HG03439 (cell line): ENCODE measurements around the gene FRMD3.

Experiments used
- ATAC-seq: cut with Tn5 transposase; IDR thresholded peaks from one replicate; pipeline ENCODE4 v1.9.1; 2021; ENCODE audit warnings: mild to moderate bottlenecking, moderate library complexity; ENCODE audit not compliant: unreplicated experiment

FRMD3 gene

DNA sequence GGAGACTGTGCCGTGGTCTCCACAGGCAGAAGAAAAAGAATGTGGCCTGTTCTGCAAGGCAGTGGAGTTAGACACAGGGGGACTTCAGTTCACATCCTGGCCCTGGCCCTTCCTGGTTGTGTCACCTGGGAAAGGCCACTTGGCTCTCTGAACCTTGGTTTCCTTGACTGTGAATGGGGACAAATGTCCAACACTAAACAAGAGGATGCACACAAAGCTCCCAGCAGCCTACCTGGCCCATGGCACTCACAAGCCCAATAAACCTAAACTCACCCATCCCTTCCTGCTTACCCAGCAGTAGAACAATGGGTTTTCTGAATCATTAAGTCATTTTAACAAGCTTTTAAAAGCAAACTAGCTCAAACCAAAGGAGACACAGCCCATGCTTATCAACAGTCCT lies 103.9 kb downstream of the FRMD3 start:
- ATAC-seq = no peak

- no peak for ATAC-seq
Measured at GRCh38 chr9:83433846-83434245, 104.4 kb downstream of the FRMD3 start.

- no peak for ATAC-seq
Measured at GRCh38 chr9:83432877-83433550, 105.2 kb downstream of the FRMD3 start.

DNA sequence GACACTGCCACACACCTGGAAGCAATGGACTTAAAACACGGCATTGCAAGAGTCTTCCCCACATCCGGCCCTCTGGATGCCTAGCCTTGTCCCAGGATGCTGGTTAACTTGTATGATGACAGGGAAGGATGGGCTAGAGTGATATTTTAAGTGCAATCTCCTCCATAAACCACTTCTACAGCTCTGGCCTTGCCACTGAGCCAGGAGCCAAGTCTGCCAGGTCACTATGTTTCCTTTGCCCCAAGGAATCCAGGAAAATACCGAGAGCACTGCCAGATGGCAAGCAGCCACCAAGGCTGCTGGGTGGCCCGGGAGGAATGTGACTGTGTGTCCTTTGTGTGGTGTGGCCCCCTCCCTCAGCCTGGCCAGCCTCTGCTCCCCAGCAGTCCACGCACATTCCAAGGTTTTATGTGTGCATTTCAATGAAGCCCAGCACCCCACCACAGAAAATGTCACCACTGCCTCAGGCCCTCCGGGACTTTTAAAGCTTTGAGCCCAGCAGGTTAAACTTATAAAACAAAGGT lies 106.0 kb downstream of the FRMD3 start:
- ATAC-seq = no peak

DNA sequence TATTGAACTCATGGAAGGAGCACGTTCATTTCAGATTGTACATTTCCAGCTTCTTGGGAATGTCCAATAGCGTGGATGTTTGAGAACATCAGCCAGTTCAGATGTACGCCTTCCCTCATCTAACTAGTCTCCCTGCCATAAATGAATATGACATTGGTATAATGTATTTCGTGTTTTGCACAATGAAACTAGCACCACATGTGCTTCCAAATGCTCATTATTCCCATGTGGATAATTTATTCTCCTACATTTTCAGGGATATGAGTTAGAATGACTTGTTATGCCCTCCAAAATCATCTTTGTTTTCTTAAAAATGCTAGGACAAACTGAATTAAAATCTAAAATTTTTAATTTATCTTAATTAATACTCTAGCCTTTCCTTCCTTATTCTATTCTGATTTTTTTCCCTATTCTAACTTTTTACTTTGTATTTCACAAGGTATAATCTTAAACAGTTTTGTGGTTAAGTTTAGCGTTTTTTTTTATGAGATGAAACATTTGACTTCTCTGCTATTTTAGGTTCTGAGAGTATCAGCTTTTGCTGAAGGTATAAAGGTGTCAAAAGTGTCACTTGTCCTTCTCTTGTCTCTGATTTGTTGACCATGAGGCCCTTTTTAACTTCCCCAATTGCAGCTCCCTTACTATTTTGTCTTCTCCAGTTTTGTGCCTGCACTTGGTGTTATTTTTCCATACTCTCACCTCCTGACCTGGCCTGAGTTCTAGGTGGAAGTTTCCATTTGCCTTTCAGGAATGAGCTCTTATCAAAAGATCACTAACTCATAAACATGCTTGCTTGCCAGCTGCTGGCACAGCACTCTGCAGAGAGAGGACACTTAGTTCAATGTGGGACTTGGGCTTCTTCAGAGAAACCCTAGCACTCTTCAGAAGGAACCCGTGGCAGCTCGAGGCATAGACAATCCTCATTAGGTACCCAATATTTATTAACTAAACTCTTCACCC lies 106.8 kb downstream of the FRMD3 start:
- no peak for ATAC-seq

DNA sequence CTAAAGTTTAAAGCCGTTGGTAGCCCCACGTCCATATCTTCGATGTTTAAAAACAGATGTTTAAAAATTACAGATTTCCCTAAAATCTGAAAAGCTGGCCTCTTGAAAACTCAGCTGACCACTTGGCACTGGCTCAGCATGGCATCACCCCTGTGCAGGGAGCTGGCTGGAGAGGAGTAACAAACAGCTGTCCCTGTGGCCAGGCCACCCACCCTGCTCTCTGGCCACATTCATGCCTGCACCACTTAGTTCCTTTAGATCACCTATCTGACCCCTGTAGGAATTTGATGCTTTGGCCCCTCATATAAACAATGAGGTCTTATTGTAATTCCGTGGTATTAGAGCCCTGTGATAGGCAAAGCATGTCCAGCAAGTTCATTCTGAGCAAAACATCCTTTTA lies 107.5 kb downstream of the FRMD3 start:
- no peak for ATAC-seq

GRCh38 chr9:83429229-83429628 lies 109.0 kb downstream of the FRMD3 start:
- no peak for ATAC-seq

GRCh38 chr9:83425240-83425639 lies 113.0 kb downstream of the FRMD3 start:
- no peak for ATAC-seq

DNA sequence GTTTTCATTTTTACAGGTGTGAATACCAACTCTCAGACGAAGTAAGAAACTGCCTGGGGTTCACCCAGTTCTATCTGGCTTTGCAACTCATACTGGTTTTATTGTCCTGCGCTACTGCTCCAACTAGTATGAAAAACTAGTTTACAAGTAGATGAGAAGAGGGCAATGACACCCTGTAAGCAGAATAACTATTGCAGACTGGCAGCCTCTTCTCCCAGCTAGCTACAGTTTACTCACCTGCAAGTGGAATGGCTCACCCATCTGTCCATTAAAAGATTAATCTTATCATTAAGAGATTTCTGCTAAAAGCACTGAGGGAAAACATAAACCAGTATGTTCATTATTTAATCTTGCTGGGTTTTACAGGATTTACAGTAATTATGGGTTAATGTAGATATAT lies 113.4 kb downstream of the FRMD3 start:
- ATAC-seq = no peak

- no peak for ATAC-seq
Measured at GRCh38 chr9:83423815-83424707, 114.1 kb downstream of the FRMD3 start.

- no peak for ATAC-seq
Measured at GRCh38 chr9:83422527-83422926, 115.7 kb downstream of the FRMD3 start.

GRCh38 chr9:83420486-83420885 lies 117.7 kb downstream of the FRMD3 start:
- no peak for ATAC-seq

DNA sequence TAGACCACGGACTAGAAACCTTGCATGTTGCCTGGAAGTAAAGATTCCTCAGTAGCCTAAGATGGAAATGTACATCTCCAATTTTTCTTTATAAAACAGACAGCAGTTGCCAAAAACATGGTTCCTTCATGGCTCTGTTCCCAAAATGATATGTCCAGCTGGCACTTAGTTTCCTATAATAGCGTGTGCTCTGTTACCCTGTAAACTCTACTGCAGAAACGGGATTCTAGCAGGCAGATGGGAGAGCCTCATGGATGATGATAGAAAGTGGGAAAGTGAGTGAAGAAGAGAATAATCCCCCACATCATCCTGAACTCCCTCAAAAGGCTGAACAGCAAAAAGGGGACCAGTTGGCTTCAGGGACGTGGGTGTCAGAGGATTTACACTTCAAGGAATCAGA lies 118.2 kb downstream of the FRMD3 start:
- ATAC-seq = no peak

- ATAC-seq = no peak
Measured at GRCh38 chr9:83418283-83418682, 119.9 kb downstream of the FRMD3 start.

GRCh38 chr9:83413367-83413766 lies 124.8 kb downstream of the FRMD3 start:
- ATAC-seq = no peak

- no peak for ATAC-seq
Measured at GRCh38 chr9:83410701-83411100, 127.5 kb downstream of the FRMD3 start.

DNA sequence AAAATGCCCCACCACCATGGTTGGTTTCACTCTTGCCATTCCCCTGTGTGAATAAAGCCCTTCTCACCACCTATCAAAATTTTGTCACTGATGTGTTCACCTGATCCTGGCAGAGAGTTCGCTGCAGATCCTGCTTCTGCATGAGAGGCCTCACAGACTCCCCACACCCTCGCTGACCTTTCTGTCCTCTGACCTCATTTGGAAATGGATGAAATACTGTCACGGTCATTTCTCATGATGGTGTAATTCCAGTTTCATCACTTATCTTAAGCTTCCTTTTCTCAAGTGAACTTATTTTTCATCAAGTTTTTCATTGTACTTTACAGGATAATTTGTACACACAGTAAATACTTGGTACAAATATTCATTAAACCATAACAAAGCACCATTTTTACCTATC lies 131.3 kb downstream of the FRMD3 start:
- ATAC-seq = no peak

DNA sequence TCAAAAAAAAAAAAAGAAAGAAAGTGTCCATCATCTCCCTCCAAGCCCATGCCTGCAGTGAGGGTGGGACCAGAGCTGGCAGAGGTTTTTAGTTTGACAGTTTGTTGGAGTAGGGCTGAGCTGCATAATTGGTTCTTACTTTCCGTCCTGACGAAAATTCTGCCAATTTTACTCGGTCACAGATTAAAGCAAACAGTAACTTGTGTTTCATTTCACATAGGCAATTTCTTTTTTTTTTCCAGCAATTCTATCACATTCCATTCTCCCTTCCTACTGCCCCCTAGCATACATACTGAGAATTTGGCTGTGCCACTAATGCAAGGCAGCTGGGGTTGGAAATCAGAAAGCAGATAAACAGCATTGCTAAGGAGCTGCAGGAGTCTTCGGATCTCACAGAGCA lies 132.4 kb downstream of the FRMD3 start:
- ATAC-seq = no peak

DNA sequence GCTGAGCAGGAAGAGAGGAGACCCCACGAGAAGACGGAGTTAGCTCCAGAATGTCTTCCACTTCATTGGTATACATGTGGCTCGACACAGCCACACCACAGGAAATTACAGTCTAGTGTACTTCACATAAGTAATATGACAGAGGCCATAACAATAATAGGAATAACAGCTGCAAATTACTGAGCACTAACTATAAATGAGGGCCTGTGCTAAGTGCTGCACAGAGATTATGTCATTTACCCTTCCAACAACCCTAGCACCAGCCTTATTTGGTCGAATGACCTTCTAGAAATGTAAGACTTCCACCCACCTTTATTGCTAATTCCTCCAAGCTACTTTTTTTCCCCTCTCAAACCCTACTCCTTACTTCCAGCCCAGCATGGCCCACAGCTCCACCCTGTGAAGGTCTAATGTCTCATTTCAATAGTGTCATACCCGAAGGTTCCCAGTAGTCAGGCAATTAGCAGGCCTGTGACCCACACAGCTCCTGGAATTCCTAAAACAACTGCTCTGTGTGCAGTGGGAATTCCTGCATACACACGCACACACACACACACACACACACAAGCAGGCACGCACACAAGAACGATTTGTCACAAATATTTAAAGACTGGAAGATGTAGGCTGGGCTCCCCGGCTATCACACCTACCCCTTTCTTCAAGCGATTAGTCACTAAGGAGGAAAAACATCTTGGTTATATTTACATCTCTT lies 134.5 kb downstream of the FRMD3 start:
- no peak for ATAC-seq

- no peak for ATAC-seq
Measured at GRCh38 chr9:83401328-83401900, 136.8 kb downstream of the FRMD3 start.
